ENCODE data around the gene TJP1.
"Not testable (repeated sequence)": the region's sequence is repeated elsewhere in the genome, so short reads cannot be mapped to it uniquely, and the experiment has no call there.

Gene TJP1

DNA sequence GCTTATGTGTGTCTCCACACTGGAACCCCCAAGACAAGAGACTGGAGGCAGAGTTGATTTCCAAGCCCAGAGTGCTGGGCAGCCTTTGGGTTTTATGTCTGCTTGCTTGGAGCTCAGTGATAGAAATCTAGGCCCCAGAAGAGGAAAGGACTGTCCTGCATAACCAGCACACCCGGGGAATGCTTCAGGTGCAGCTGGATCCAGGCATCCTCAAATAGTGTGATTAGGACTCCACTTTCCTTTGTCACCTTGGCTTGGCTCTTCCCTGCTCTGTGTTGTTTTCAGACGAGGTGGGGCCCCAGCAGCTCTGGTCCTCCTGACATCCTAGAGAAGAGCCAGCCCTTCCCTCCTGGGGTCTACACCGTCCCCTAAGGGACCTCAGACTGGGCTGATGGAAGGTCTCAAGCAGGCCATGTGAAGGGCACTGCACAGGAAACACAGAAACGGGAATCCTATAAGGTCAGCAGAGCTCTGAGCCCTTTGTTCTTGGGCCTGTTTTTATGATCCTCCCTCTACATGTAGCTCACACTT is 143.7 kb downstream of the TJP1 start:
- DNase-seq = no peak

DNA sequence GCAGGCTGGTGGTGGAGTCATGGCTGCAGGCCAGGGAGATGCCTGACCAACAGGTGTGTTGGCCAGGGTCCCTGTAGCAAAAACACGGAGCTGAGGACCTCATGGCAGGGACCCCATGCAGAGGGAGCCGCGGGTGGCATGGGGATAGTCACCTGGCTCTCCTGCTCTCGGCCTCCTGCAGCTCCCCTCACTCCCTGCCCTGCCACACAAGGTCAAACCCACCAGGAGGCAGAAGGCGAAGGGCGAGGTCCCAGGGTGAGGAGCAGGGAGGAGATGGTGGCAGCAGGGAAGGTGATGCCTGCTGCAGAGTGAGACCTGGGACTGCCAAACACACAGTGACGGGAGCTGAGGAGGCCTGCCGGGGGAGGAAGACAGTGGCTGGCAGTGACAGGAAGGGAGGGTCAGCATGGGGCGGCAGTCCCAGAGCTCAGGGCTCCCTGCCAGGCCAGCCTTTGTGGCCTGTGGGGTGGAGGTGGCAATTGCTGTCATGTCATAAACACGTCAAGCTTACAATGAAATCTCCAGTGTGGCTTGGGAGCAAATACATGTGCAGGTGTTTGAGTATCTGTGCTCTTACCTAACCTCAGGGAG is 144.3 kb downstream of the TJP1 start:
- no peak for DNase-seq

DNA sequence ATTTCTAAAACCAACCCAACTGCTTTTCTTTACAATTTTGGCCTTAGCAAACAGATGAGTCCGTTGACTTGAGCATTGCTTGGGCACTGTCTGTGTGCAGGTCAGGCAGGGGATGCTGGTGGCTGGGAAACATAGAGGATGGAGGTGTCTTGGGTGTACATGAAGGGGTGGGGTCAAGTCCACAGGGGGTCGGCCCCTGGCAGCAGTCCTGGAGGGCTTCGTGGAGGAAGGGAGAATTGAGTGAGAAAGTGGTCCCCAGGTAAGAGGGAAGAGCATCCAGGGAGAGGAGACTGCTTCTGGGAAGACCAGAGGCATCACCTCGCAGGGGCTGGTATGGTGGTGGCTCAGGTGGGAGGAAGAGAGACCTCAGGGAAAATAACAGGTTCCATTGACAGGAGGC is 144.8 kb downstream of the TJP1 start:
- no peak for DNase-seq

DNA sequence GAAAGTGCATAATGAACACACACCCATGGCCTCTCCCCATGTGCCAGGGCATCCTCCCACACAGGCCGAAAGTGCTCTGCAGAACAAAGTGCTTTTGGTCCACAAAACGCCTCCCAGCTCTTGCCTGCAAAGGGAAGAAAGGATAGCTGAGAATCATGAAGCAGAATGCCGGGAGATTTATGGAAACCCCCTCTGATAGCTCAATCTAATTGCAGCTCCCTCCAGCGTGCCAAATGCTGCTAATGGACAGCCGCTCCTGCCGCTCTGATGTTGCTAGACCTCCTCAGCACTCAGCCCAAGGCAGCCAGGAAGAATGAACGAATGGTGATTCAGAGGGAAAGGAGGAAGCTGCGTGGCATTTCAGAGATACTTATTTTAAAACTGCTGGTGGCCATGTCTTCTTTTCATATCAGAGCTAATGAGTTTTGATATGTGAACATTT is 145.3 kb downstream of the TJP1 start:
- peak; percentile 48 for DNase-seq

DNA sequence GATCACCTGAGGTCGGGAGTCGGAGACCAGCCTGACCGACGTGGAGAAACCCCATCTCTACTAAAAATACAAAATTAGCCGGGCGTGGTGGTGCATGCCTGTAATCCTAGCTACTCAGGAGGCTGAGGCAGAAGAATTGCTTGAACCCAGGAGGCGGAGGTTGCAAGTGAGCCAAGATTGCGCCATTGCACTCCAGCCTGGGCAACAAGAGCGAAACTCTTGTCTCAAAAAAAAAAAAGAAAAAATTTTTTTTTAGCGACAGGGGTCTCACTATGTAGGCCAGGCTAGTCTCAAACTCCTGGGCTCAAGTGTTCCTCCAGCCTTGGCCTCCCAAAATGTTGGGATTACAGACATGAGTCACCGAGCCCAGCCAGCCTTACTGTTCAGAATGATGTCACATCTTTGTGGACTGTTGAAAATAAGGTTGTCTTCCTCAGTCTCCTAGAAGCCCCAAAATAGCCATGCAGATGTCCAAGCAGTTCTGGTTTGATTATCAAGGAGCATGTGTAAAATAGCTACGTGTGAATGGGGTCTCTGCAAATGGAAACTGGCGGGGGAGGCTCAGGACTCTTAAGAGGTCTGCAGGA is 145.8 kb downstream of the TJP1 start:
- peak; percentile 60 for DNase-seq

DNA sequence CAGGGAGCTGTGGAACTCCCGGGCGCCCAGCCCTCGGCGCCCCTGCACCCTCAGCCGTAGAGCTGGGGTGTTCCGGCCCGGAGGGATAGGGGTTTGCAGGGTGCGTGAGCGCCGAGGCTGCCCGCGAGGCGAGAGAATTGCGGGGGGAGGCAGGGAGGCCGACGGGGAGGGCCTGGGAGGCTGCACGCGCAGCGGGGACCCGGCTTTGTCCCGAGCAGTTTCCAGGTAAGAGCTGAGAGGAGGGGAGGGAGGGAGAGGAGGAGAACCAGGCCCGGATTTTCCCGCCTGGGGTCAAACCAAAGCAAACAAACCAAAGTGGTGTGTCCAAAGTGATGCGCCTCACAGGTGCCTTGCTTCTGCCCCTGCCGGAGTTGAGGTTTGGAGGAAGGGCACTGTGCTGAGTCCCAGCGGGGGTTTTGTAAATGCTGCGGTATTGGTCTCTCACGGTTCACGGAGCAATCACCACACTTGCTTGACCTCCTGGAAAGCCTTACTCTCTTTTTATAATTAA is 146.4 kb downstream of the TJP1 start:
- DNase-seq = no peak

DNA sequence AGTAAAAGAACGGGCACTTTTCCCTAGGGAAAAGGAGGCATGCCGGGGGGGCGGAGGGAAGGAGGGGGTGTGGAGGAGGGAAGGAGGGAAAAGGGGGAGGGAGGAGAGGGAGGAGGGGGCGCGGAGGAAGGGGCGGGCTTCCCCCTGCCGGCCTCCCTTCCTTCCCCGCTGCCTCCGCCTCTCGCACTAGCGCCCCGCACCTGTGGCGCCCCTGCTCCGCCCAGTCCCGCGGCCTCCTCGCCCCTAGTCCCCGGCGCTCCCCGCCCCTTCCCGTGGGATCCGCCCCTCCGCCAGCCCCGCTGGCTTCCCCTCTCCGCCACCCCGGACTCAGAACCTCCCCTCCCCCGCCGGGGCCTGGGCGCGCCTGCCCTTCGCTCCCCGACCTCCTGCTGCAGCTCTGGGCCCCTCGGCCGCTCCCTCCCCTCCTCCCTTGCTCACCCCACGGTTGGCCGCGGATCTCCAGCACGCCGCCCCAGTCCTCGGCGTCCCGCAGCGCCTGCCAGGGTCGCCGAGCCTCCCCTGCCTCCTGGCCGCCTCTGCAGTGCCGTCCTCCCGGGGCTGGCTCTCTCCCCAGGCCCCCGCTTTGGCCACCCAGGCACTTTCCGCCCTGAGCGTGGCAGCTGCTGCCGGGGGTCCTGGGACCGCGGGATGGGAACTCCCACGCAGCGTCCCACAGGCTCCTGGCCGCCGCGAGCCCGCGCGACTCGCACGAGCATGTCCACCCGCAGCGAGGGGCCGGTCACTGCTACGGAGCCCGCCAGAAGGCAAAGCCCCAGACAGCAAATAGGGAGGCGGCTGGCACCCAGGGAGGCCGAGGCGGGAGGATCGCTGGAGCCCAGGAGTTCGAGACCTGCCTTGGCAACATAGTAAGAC is 147.4 kb downstream of the TJP1 start:
- DNase-seq = peak; percentile 57

DNA sequence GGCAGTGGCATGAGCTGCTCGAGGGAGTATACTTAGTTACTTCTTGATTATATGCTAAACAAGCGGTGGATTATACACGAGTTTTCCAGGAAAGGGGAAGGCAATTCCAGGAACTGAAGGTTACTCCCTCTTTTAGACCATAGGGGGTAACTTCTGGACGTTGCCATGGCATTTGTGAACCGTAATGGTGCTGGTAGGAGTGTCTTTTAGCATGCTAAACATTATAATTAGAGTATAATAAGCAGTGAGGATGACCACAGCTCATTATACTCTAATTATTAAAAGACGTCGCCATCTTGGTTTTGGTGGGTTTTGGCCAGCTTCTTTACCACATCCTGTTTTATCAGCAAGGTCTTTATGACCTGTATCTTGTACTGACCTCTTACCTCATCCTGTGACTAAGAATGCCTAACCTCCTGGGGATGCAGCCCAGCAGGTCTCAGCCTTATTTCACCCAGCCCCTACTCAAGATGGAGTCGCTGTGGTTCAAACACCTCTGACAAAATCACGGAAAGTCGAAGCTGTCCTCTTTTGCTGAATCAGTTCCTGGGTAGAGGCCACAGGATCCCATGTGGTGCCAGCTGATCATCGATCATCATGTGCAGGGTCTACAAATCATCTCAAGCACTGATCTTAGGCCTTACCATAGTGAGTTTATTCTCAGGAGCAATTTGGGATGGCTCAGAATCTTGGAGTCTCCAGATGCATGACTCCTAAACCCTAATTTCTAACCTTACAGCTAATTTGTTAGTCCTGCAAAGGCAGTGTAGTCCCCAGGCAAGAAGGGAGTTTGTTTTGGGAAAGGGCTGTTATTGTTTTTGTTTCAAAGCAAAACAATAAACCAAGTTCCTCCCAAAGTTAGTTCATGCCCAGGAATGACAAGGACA is 149.1 kb downstream of the TJP1 start:
- DNase-seq = no peak

DNA sequence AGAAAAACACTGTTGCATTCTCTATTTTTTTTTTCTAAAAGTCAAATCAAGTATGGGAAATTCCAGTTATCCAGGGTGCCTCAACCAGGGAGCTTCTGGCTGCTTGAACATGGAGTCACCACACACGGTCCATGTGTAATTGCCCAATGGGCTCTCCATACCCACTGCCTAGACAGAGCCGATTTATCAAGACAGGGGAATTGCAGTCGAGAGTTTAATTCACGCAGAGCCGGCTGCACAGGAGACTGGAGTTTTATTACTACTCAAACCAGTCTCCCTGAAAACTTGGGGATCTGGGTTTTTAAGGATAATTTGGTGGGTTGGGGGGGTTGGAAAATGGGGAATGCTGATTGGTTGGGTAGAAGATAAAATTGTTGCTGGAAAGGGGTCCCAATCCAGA is 149.8 kb downstream of the TJP1 start:
- DNase-seq = no peak

DNA sequence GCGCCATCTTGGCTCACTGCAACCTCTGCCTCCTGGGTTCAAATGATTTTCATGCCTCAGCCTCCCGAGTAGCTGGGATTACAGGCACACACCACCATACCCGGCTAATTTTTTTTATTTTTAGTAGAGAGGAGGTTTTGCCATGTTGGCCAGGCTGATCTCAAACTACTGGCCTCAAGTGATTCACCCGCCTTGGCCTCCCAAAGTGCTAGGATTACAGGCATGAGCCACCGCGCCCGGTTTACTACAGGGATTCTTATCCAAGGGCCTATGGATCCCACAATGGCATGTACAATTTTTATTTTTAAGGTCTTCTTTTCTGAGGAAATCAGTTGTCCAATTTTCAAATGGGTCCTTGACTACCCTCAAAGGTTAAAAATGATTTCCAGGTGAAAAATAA is 150.2 kb downstream of the TJP1 start:
- DNase-seq = not testable (repeated sequence)

DNA sequence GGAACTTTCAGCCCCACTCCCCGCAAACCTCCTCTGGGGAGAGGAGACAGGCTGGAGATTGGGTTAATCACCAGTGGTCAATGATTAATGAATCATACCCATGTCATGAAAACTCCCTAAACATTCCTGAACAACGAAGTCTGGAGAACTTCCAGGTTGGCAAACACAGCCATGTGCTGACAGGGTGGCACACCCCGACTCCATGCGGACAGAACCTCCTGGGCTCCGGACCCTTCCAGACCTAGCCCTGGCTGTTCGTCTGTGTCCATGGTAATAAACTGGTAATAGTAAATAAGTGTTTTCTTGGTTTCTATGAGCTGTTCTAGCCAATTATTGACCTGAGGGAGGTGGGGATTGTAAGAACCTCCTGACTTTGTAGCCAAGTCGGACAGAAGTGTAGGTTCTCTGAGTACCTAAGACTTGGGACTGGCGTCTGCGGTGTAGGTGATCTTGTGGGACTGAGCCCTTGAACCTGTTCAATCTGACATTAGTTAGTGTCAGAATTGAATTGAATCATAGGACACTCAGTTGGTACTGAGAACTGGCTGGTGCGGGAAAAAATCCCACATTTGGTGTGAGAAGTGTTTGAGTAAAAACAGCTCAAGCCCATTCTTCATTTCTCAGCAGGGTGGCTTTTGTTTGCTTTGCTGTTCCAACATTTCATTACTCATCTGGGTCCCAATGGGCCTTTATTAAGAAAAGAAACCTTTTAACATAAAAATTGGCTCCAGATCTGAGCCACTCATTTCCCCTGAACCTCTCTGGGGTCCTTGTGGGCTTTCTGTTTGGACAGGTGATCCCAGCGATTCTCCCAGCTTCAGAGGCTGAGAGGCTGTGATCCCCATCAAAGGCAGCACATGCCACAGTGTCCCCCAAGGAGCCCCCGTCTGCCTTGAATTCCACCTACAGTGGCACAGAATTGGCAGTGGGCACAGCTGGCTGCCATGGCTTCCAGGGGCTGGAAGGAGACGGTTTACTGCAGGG is 151.0 kb downstream of the TJP1 start:
- peak; percentile 78 for DNase-seq

DNA sequence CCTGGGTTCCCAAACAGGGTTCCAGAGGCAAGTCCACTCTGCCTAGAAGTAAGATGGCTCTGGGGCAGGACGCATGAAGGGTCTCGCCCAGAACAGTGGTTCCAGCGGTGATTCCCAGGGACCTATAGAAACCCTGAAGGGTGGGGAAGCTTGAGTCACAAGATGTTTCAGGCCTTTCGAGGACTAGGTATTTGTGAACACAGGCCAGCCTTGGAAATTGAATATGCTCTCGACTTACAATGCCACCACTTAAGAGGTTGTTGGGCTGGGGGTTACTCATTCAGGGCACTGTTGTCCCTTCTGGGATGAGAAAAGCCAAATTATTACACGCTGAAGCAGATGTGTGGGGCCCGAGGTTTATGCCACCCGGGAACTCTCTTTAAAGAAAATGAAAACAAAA is 152.0 kb downstream of the TJP1 start:
- DNase-seq = no peak

DNA sequence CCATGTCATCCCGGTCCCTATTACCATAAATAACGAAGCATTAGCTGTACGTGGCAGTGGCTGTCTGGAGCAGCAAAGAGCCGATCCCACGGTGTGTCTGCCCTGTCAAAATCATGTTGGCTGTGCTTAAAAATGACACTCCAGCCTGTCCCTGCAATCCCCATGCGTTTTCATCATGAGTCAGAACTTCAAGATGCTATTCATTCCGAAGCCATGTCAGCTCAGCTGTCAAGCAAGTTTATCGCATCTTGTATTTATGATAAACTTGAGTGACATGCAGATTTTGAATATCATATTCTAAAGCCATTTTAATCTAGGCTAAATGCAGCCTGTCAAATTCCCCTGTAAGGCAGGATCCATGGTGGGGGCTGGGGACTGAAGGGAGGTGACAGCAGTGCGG is 152.4 kb downstream of the TJP1 start:
- peak; percentile 47 for DNase-seq

DNA sequence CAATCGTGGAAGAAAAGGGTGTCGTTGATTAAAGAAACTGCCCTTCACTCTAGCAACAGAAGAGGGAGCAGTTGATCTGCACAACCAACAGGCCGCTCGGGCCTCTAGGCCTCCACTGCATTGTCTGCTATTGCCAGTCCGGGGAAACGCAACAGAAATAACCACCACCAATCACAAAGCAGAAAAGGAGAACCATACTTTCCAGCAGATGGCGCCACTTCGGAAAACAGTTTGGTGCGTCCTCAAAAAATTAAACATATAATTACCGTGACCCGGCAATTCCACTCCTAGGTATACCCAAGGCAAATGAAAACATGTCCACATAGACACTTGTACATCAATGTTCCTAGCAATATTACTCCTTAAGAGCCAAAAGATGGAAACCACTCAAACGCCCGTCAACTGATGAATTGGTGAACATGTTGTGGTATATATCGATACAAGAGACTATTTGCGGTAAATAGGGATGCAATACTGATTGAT is 154.1 kb downstream of the TJP1 start:
- DNase-seq = peak; percentile 81

DNA sequence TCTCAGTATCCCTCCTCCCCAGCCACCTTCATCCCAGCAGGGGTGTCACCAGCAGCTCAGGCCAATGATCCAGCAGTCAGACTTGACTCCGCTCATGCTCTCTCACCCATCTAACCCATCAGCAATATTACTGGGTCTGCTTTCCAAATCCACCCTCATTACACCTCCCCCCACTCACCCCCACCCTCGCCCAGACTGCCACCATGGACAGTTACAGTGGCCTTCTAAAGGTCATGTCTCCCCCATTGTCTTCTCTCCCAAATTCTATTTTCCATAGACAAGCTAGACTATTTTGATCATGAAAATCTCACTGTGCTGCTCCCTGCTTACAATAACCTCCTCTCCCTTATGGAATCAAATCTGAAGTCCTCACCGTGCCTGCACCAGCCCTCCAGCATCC is 156.0 kb downstream of the TJP1 start:
- DNase-seq = no peak

DNA sequence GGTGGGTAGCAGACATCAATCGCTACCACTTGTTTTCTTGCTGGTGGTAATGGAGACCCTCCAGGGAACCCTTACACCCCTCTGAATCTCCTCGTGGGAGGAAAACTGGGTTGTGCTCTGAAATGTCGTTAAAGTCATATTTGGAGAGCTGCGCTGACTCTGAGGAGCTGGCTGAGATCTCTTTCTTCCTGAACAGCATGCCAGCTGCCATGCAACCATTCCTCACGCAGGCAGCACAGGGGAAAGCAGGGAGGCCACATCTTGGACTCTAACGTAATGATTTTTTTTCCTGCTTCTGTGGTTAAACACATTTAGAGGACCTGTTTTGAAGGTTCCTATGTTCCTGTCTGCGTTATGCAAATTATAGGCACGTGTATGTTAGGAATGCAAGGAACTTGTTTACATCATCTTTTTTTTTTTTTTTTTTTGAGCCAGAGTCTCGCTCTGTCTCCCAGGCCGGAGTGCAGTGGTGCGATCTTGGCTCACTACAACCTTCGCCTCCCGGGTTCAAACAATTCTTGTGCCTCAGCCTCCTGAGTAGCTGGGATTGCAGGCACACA is 156.7 kb downstream of the TJP1 start:
- peak; percentile 37 for DNase-seq

DNA sequence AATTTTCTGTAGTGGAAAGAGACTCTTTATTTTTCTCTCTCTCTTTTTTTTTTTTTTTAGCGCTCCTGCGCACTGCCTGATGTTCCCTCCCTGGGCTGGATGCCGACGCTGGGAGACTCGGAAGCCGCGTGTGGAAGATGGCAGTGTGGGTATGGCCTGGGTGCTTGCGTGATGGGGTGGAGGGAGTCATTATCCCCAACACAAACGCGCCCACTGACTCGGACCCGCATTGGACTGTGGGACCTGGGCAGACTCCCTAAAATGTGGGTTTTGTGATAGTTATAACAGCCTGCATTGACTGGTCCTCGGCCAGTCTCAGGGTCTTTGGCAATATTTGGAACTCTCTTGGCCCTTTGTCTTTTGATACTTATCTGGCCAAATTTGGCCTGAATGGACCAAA is 157.9 kb downstream of the TJP1 start:
- DNase-seq = no peak

DNA sequence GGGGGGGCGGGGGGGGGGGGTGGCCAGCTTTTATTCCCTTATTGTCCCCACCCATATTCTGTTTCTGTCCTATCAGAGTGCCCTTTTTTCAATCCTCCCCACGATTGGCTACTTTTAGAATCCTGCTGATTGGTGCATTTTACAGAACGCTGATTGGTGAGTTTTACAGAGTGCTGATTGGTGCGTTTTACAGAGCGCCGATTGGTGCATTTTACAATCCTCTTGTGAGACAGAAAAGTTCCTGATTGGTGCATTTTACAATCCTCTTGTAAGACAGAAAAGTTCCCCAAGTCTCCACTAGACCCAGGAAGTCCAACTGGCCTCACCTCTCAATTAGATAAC is 164.8 kb downstream of the TJP1 start:
- not testable (repeated sequence) for DNase-seq

DNA sequence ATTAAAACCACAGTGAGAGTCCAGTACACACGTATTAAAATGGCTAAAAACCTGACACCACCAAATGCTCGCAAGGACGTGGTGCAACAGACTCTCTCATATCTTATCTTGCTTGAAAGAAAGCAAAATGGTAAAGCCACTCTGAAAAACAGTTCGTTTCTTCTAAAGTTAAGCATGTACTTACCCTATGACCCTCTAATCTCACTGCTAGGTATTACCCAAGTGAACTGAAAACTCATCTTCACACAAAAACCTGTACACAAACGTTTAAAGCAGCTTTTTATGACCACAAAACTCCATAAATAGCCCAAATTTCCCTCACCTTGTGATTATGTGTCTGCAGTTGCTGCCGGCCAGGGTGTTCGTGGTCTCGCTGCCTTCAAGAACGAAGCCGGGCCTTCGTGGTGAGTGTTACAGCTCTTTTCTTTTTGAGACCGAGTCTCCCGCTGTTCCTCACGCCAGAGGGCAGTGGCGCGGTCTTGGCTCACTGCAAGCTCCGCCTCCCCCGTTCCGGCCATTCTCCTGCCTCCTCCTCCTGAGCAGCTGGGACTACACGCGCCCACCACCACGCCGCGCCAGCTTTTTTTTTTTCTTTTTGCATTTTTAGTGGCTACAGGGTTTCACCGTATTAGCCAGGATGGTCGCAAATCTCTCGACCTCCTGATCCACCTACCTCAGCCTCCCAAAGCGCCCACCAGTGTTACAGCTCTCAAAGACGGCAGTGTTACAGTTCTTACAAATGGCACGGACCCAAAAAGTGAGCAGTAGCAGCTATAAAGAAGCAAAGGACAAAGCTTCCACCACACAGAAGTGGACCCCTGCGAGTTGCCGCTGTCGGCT is 165.4 kb downstream of the TJP1 start:
- DNase-seq = no peak

DNA sequence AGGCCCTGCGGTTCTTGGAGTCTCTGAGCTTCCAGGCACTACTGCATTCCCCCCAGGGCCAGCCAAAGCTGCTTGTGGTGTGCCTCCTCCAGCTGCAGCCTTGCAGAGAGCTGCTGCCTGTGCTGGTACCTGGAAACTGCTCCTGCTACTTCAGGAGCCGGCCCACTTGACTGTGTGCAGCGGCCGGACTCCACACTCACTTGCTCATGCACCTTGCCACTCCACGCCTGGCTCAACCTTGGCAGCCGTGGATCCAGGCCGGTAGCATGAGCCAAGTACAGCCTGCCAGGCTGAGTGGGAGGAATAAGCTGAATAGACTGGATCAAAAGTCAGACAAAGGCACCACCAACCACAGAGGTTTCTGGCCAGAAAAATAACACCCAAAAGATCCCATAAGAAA is 169.7 kb downstream of the TJP1 start:
- DNase-seq = no peak
